Stimulated activated CD4-positive, alpha-beta T cell treated with anti-CD3 and anti-CD28 coated beads, Interleukin-2, amount 100 ng/mL, for 48 hours (primary cell): Measurements from ENCODE around the gene SLC30A4.
A peak's percentile ranks its signal among the peaks of the same experiment; 100 is the strongest.
"Not testable (repeated sequence)": the region's sequence is repeated elsewhere in the genome, so short reads cannot be mapped to it uniquely, and the experiment has no call there.

ENCODE experiments used
- DNase-seq, 2 donors: peaks; one replicate each; pipeline ENCODE4 v3.0.0-alpha.2; 2020

Gene SLC30A4

GRCh38 chr15:45522328-45523165, at the start of gene SLC30A4:
Gene SLC30A4, minus strand, starts transcription at chr15:45522755. Its CDS starts 401 bp downstream, at chr15:45522354.
- peak; percentile 41 to 47 for DNase-seq

GRCh38 chr15:45555934-45556608, 33.5 kb upstream of the SLC30A4 start:
- no peak for DNase-seq

DNA sequence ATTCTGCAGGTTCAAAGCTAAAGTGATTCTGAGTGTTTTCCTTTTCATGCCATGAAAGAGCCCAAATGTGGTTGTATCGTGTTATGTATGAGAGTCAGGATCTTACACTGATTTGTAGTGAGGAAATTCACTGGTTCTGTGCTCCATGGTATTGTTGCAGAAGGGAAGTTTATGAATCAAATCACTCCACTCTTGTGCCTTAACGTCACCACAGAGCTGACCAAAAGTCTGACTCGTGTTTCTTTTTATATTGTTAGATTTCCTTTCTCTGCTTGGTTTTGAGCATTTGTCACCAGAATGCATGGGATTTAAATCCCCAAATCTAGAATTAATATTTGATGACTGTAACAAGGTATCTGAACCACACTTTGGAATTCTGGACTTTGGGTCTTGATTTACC, 29.1 kb upstream of the SLC30A4 start:
- DNase-seq = no peak

- DNase-seq = no peak
These were observed 27.9 kb upstream of the SLC30A4 start for GRCh38 chr15:45550436-45550835.

DNA sequence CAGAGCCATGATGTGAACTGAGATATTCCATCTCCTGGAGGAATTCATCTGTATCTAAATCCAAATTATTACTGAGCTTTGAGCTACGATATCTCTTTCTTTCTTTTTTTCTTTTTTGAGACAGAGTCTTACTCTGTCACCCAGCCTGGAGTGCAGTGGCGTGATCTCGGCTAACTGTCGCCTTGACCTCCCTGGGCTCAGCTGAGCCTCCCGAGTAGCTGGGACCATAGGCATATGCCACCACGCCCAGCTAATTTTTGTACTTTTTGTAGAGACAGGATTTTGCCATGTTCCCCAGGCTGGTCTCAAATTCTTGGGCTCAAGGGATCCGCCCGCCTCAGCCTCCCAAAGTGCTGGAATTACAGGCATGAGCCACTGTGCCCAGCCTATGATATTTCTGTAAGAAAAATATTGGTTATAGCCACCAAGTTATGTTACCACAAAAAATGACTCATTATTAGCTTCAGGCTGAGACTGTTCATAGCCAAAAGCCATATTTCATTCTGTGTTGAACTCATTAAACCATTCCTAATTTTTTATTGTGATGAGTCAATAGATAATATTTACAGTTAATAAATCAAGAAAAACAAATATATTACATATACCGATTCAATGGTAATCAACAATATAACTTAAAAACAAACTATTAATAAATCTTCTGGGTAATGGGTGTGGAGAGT, 27.1 kb upstream of the SLC30A4 start:
- no peak for DNase-seq

DNA sequence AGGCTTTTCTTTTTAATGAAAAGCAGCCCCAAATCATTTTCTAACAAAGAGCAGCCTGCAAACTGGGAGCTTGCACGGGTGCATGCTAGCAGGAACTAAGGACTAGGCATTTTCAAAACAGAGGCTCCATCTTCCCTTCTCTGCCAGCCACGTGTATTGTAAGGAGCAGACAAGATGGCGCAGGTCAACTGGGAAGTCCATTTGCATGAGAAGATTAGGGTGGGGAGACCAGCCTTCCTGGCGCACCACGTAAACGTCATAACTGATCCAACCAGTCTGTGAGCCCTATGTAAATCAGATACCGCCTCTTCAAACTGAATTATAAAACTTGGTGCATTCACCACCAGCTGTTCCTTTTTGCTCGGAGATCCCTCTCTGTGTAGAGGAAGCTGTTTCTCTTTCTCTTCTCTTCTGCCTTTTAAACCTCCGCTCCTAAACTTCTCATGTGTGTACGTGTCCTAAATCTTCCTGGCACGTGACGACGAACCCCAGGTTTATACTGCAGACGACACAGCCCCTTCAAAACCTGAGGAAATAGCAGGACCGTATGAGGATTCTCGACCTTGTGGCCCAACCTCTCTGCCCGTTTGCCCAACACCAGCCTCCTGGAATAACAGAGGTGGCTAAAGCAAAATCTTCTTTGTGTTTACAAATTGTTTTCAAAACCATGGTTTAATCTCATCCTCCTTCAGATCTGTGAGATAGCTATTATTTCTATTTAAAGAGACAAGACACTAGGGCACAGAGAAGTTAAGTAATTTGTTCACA, 26.4 kb upstream of the SLC30A4 start:
- DNase-seq = no peak

GRCh38 chr15:45546789-45547188, 24.2 kb upstream of the SLC30A4 start:
- DNase-seq = no peak

DNA sequence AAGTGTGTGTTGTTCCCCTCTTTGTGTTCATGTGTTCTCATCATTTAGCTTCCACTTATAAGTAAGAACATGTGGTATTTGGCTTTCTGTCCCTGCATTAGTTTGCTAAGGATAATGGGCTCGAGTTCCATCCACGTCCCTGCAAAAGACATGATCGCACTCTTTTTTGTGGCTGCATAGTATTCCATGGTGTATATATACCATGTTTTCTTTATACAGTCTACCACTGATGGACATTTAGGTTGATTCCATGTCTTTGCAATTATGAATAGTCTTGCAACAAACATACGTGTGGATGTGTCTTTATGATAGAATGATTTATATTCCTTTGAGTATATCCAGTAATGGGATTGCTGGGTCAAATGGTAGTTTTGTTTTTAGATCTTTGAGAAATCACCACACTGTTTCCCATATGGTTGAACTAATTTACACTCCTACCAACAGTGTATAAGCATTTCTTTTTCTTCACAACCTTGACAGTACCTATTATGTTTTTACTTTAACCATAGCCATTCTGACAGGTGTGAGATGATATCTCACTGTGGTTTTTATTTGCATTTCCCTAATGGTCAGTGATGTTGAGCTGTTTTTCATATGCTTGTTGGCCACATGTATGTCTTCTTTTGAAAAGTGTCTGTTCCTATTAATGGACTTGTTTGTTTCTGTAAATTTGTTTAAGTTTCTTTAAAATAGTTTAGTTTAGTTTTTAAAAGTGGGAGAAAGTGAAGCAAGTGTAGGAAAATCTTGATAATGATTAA, 21.9 kb upstream of the SLC30A4 start:
- no peak for DNase-seq

- no peak for DNase-seq
These were observed 20.5 kb upstream of the SLC30A4 start for GRCh38 chr15:45543051-45543450.

DNA sequence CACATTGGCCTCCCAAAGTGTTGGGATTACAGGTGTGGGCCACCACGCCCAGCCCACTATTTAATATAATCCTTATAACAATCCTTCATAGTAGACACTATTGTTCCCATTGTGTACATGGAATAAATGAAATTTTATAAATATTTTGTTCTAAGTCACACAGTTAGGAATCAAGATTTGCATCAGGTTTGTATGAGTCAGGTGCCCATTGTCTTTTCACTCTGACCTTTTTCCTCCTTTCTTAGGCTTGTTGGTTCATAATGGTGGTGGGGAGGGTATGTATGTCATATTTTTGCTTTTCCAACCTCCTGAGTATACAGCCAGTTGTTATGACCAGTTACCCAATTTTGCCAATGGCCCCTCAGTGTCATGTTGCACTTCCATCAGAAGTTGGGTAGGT, 18.0 kb upstream of the SLC30A4 start:
- no peak for DNase-seq

DNA sequence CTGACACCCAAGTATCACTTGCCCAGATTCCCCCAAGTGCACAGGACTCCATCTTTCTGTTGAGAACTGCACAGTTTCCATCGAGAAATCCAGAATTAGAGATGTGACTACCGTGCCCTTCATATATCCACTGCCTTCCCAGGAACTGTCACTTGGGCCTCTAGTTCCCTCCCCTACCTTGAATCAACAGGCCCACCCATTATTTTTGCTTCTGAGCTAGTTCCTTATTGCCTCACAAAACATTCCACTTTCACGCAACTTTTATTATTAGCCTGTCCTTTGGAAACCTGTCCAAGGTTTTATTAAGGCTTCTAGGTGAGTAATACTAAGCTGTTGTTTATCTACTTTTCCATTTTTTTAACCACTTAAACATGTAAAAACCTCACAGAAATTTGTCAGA, 17.1 kb upstream of the SLC30A4 start:
- no peak for DNase-seq

DNA sequence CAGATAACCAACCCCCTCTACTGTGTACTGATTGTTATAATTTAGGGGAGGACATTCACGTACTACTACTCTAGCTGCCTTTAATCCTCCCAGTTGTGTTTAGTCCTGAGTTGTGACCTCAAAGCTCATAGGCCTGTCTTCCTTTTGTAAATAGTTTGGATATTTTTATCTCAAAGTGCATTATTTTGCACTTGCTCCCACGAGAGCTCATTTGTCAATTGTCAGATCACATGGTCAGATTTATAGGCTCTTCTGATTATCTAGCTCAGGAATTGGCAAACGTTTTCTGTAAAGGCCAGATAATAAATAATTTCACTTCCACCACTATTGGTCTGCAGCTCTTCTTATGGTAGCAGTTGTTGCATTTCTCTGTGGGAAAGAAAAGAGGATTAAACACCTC, 14.4 kb upstream of the SLC30A4 start:
- DNase-seq = no peak

GRCh38 chr15:45535486-45536042, 13.0 kb upstream of the SLC30A4 start:
- no peak for DNase-seq

- no peak for DNase-seq
These were observed 12.3 kb upstream of the SLC30A4 start for GRCh38 chr15:45534821-45535220.

- DNase-seq = not testable (repeated sequence)
These were observed 10.3 kb upstream of the SLC30A4 start for GRCh38 chr15:45532892-45533291.

DNA sequence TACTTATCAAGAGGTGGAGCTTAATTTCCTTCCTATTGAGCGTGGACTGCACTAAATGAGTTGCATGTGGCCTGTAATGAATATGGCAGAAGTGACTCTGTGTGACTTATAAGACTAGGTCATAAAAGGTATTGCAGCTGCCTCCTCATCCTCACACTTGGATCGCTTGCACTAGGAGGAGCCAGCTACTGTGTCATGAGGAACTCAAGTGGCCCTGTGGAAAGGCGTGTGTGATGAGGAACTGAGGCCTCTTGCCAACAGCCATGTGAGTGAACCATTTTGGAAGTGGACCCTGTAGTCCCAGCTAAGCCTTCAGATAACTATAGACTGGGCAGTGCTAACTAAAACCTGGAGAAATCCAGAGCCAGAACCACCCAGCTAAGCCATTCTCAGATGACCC, 7.1 kb upstream of the SLC30A4 start:
- DNase-seq = no peak

DNA sequence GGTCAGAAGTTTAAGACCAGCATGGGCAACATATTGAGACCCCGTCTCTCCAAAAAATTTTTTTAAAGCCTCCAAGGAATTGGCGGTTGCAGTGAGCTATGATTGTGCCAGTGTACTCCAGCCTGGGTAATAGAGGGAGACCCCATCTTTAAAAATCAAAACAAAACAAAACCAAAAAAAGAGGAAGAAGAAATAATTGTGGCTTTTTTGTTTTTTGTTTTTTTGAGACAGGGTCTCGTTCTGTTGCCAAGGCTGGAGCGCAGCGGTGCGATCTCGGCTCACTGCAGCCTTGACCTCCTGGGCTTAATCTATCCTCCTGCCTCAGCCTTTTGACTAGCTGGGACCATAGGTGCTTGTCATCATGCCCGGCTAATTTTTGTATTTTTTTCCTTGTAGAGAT, 4.5 kb upstream of the SLC30A4 start:
- DNase-seq = no peak

DNA sequence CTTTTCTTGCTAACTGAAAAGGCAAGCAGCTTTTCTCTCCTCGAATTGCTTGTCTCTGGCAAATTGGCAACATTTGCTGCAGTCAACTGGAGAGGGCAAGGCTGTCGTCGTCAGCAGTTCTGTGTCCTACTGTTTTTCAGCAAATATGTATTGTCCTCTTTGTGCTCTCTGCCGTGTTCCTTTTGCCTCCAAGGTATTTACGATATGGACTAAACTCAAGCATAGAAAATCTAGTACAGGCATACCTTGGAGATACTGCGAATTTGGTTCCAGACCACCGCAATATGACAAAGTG, 558 bp upstream of the SLC30A4 start:
- no peak for DNase-seq

- no peak for DNase-seq
These were observed 793 bp downstream of the SLC30A4 start for GRCh38 chr15:45521596-45522327.

GRCh38 chr15:45510758-45511280, 11.7 kb downstream of the SLC30A4 start:
- DNase-seq = no peak

- not testable (repeated sequence) for DNase-seq
These were observed 15.4 kb downstream of the SLC30A4 start for GRCh38 chr15:45507143-45507542.
